Measurements from ENCODE around the gene EP400.
"Not testable (repeated sequence)": the region's sequence is repeated elsewhere in the genome, so short reads cannot be mapped to it uniquely, and the experiment has no call there.

The EP400 gene

GRCh38 chr12:131943876-131944275, 5.9 kb upstream of the EP400 start:
- no peak for DNase-seq (ENCODE audit: low read depth, low spot score)
- in situ Hi-C loops (cut with HindIII; ENCODE audit: low sequenced_read_pairs): no loop called here

GRCh38 chr12:131944601-131945251, 5.0 kb upstream of the EP400 start:
- no peak for TF ChIP-seq CTCF (IDR thresholded peaks at IDR 0.05; ENCODE audit: low read depth, low read length)
- in situ Hi-C loops (cut with HindIII; ENCODE audit: low sequenced_read_pairs): no loop called here
- H3K4me3 ChIP-seq (ENCODE audit: low read depth, low read length): no peak overlapping the region
- no peak for DNase-seq (ENCODE audit: low read depth, low spot score)

More at GRCh38 chr12:131943876-131944275, 5.9 kb upstream of the EP400 start:
- no peak for TF ChIP-seq CTCF (IDR thresholded peaks at IDR 0.05; ENCODE audit: low read depth, low read length)
- no peak overlapping the region for H3K4me3 ChIP-seq (ENCODE audit: low read depth, low read length)

GRCh38 chr12:131946757-131947156, 3.0 kb upstream of the EP400 start:
- no peak overlapping the region for H3K4me3 ChIP-seq (ENCODE audit: low read depth, low read length)
- TF ChIP-seq CTCF (IDR thresholded peaks at IDR 0.05; ENCODE audit: low read depth, low read length): no peak
- no peak for DNase-seq (ENCODE audit: low read depth, low spot score)
- in situ Hi-C loops (cut with HindIII; ENCODE audit: low sequenced_read_pairs): no loop called here

GRCh38 chr12:131947482-131948027, 2.2 kb upstream of the EP400 start:
- no peak for DNase-seq (ENCODE audit: low read depth, low spot score)
- no peak for TF ChIP-seq CTCF (IDR thresholded peaks at IDR 0.05; ENCODE audit: low read depth, low read length)
- no peak overlapping the region for H3K4me3 ChIP-seq (ENCODE audit: low read depth, low read length)
- in situ Hi-C loops (cut with HindIII; ENCODE audit: low sequenced_read_pairs): no loop called here

- no peak for TF ChIP-seq CTCF (IDR thresholded peaks at IDR 0.05; ENCODE audit: low read depth, low read length)
- DNase-seq (ENCODE audit: low read depth, low spot score): no peak
- in situ Hi-C loops (cut with HindIII; ENCODE audit: low sequenced_read_pairs): no loop called here
- H3K4me3 ChIP-seq (ENCODE audit: low read depth, low read length): no peak overlapping the region
Observed at GRCh38 chr12:131948166-131948712, 1.5 kb upstream of the EP400 start.

- DNase-seq (ENCODE audit: low read depth, low spot score); in situ Hi-C loops (cut with HindIII; ENCODE audit: low sequenced_read_pairs): not testable (repeated sequence)
- H3K4me3 ChIP-seq (ENCODE audit: low read depth, low read length): peak overlapping the region; percentile 35
Observed at GRCh38 chr12:131948713-131949430, 870 bp upstream of the EP400 start.
